Osteocyte (in vitro differentiated cells): ENCODE measurements around the gene FZD2. TPM values are rescaled to one million over a fixed set of nuclear protein-coding genes. Genes with fewer than 3 reads are reported as not detected.
"Not testable (repeated sequence)": the region's sequence is repeated elsewhere in the genome, so short reads cannot be mapped to it uniquely, and the experiment has no call there.

Source experiments
- DNase-seq: peaks from one replicate; pipeline ENCODE4 v3.0.0; 2021; ENCODE audit warnings: mixed read lengths; ENCODE audit not compliant: unreplicated experiment; ENCODE audit errors: extremely low spot score
- H3K27ac Mint-ChIP-seq: one replicate; pipeline ENCODE4 v1.8.0; 2021; ENCODE audit warnings: mild to moderate bottlenecking, mixed read lengths; ENCODE audit not compliant: unreplicated experiment
- H3K27me3 Mint-ChIP-seq: one replicate; pipeline ENCODE4 v1.8.0; 2021; ENCODE audit warnings: mixed read lengths; ENCODE audit not compliant: unreplicated experiment
- H3K36me3 Mint-ChIP-seq: one replicate; pipeline ENCODE4 v1.8.0; 2021; ENCODE audit warnings: mixed read lengths; ENCODE audit not compliant: unreplicated experiment
- H3K4me1 Mint-ChIP-seq: one replicate; pipeline ENCODE4 v1.8.0; 2021; ENCODE audit warnings: mixed read lengths; ENCODE audit not compliant: unreplicated experiment
- H3K4me3 Mint-ChIP-seq: one replicate; pipeline ENCODE4 v1.8.0; 2021; ENCODE audit warnings: mild to moderate bottlenecking, moderate library complexity, mixed read lengths; ENCODE audit not compliant: unreplicated experiment
- H3K9me3 Mint-ChIP-seq: one replicate; pipeline ENCODE4 v1.8.0; 2021; ENCODE audit warnings: mixed read lengths; ENCODE audit not compliant: unreplicated experiment
- long read RNA-seq: library from polyadenylated mRNA; unstranded; transcript quantifications from one replicate; pipeline ENCODE4 v2.0.0, GENCODE V29; 2021
- total RNA-seq: library from RNA; stranded (reverse); gene quantifications from 2 replicates; pipeline ENCODE4 v1.2.1, GENCODE V29; 2021
- TF ChIP-seq, protein P1 (sequence below): fragments of 200-600 bp; sonication (generic); IDR thresholded peaks from 2 replicates; pipeline ENCODE4 v1.5.0; 2021; ENCODE audit warnings: antibody characterized with exemption, mild to moderate bottlenecking, moderate library complexity

Gene FZD2
- total RNA-seq, result 203 and 207 TPM in 2 replicates
- long read RNA-seq, transcript FZD2-201 (1 exons, 2,112 nt), result major isoform, 15 of 15 reads
- long read RNA-seq, partial matches to known transcripts, result 0 of 15 reads
- long read RNA-seq, other reads (novel, unspliced or antisense), result 0 of 15 reads

DNA sequence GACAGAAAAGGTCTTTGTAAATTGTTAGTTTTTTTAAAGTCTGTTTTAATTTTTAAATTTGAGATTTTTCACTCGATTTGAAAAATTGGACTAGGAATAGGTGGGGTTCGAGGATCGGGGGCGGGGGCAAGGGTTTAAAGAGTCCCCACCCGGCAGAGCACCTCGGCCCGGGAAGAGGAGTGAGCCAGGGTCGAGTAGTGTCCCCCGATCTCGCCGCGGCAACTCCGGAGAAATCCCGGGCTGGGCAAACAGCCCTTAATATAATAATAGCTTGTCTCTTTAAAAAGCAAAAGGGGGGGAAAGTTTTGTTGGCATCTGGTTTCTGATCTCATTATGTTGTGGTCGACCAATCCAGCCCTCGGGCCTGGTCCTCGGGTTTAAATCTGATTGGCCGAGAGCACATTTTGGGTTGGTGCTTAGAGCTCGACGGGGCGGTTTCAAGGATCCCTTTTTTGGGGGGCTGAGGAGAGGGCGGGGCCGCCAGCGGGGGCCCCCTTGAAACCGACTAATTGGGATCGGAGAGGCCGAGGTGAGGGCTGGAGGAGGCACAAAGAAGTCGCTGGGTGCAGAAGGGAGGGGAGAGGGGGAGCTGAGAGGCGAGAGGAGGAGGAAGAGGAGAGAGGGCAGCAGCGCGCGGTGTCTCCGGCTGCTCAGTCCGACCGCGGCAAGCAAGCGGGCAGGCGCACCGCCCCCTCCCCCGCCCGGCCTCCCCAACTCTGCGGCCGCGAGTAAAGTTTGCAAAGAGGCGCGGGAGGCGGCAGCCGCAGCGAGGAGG is at the start of gene FZD2:
FZD2 (plus strand) TSS at position 653 of the 775 bp plus-strand sequence. CDS start 205 bp downstream, outside the sequence.
- TF ChIP-seq, protein P1, sequence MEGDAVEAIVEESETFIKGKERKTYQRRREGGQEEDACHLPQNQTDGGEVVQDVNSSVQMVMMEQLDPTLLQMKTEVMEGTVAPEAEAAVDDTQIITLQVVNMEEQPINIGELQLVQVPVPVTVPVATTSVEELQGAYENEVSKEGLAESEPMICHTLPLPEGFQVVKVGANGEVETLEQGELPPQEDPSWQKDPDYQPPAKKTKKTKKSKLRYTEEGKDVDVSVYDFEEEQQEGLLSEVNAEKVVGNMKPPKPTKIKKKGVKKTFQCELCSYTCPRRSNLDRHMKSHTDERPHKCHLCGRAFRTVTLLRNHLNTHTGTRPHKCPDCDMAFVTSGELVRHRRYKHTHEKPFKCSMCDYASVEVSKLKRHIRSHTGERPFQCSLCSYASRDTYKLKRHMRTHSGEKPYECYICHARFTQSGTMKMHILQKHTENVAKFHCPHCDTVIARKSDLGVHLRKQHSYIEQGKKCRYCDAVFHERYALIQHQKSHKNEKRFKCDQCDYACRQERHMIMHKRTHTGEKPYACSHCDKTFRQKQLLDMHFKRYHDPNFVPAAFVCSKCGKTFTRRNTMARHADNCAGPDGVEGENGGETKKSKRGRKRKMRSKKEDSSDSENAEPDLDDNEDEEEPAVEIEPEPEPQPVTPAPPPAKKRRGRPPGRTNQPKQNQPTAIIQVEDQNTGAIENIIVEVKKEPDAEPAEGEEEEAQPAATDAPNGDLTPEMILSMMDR, result no peak
- Mint-ChIP-seq H3K27me3 (no peaks in the 10 kb centered on the region), H3K9me3 (no peaks in the 10 kb centered on the region), H3K27ac (peak within 1 kb of the TSS; percentile 99), H3K4me3 (peak within 1 kb of the TSS; percentile 98), H3K4me1 (peaks cover 45% of the 10 kb centered on the region), H3K36me3 (peaks cover 35% of the 10 kb centered on the region)
- peak; percentile 98 for DNase-seq

DNA sequence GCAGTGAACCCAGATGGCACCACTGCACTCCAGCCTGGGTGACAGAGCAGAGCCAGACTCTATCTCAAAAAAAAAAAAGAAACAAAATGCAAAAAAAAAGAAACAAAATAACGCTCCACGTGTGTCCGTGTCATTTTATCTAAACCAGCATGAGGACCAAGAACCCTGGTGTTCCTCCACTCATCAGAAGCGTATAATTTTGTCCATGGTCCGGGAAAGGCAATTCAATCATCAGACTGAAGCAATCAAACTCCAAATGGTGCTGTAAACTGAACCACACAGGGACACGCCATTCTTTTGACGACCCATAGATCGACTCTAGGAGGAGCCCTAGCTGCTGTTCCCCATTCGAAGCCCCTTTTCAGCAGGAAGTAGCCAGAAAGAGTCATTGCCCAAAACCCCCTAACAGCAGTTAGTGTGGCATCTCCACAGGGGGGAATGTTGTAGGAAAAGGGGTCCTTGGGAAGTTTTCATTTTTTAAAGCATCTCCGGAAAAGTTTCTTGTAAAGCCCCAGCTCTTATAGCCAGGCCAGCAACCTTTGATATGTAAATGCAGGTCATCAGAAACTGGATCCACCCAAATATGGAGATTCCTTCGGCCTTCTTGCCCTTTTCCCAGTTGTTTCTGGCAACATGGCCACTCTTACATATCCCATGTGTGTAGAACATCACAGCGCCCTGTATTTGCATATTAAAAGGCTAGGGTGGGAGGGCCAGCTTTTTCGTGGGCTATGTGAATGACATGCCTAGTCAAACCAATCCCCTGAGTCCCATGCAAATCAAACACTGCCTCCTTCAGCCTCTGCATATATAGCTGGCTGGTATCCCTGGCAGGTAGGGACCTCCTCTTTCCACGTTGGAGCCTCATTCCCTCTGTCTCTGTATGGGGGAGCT is 45.8 kb upstream of the FZD2 start:
- not testable (repeated sequence) for H3K9me3 Mint-ChIP-seq, H3K4me1 Mint-ChIP-seq, H3K27ac Mint-ChIP-seq

DNA sequence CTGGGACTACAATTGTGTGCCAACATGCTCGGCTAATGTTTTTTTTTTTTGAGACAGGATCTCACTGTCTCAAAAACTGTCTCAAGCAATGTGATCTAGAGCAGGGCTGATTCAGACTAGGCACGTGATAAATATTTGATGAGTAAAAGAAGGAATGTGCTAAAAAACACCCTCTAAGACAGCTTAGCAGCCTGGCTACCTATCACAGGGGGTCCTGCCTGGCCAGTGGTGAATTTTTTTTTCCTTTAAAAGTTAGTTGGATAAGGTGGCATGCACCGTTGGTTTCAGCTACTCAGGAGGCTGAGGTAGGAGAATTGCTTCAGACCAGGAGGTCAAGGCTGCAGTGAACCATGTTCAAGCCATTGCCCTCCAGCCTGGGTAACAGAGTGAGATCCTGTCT is 39.3 kb upstream of the FZD2 start:
- H3K27ac Mint-ChIP-seq, result peak overlapping the region; percentile 77
- no peaks in the 10 kb centered on the region for H3K27me3 Mint-ChIP-seq
- H3K36me3 Mint-ChIP-seq, result no peaks in the 10 kb centered on the region
- H3K4me3 Mint-ChIP-seq, result peak overlapping the region; percentile 1
- no peaks in the 10 kb centered on the region for H3K9me3 Mint-ChIP-seq
- peaks cover 11% of the 10 kb centered on the region for H3K4me1 Mint-ChIP-seq
- TF ChIP-seq, protein P1, result no peak
- DNase-seq, result no peak

More for the DNA sequence above, 45.8 kb upstream of the FZD2 start:
- DNase-seq, result peak; percentile 34
- not testable (repeated sequence) for H3K36me3 Mint-ChIP-seq, H3K27me3 Mint-ChIP-seq, H3K4me3 Mint-ChIP-seq

DNA sequence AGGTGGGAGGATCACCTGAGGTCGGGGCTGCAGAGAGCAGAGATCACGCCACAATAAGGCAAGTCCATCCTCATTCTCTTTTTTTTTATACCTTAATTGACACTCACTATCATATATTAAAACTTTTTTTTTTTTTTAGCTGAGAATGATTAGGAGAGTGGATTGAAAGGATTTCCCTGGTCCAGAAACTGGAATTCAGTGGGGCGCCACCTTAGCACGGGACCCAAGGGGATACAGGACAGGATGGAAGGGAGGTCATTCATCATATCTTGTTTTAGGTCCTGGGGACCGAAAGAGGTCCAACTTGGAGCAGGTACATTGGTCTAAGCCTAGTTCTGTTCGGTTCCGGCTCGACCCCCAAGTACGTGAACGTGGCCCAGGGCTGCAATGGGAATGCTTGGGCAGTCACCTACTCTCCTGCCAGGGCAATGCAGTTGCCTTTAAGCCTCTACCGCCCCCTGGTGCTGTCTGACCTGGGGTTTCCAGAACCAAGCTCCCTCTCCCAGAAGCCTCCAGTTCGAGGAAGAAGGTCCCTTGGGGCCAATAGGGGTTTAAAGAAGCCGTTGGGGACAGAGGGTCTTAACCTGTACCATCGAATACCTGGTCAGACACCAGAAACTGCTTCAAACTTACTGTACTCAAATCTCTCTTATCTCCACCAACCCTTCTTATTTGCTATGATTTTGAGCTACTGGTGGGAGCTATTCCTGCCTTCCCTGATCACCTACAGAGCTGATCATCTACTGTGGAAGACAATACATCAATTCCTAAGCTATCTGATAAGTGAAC is 34.2 kb upstream of the FZD2 start:
- no peaks in the 10 kb centered on the region for H3K36me3 Mint-ChIP-seq
- H3K4me1 Mint-ChIP-seq, result peaks cover 3% of the 10 kb centered on the region
- TF ChIP-seq, protein P1, result peak; percentile 59
- no peak overlapping the region for H3K27ac Mint-ChIP-seq
- no peaks in the 10 kb centered on the region for H3K9me3 Mint-ChIP-seq
- no peak overlapping the region for H3K4me3 Mint-ChIP-seq
- no peak for DNase-seq
- H3K27me3 Mint-ChIP-seq, result no peaks in the 10 kb centered on the region

DNA sequence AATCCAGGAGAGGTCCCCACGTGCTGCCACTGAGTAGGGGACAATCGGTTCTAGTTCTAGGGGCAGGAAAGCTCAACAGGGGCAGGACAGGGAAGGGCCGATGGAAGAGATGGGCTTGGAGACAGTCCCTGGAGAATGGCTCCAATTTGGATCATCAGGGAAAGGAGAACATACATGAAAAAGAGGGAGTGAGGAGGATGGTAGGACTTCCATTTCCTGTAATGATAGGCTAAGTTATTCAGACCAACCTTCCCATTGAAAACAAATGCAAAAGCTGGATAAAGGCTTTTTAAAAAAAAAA is 33.7 kb upstream of the FZD2 start:
- H3K4me3 Mint-ChIP-seq, result no peak overlapping the region
- no peaks in the 10 kb centered on the region for H3K36me3 Mint-ChIP-seq
- no peak overlapping the region for H3K27ac Mint-ChIP-seq
- no peaks in the 10 kb centered on the region for H3K27me3 Mint-ChIP-seq
- no peaks in the 10 kb centered on the region for H3K9me3 Mint-ChIP-seq
- H3K4me1 Mint-ChIP-seq, result no peaks in the 10 kb centered on the region
- TF ChIP-seq, protein P1, result no peak
- DNase-seq, result no peak
